HepG2 (cell line): ENCODE data around the gene TBRG4. TPM values are rescaled to one million over a fixed set of nuclear protein-coding genes. Genes with fewer than 3 reads are reported as not detected.

Experiments used
- CTCF ChIP-seq: sonication (generic); formaldehyde crosslinking; IDR thresholded peaks from 2 replicates; pipeline ENCODE4 v1.5.0; 2020; ENCODE audit warnings: mild to moderate bottlenecking, missing genetic modification reagents, moderate library complexity
- IRX3 ChIP-seq: sonication (generic); formaldehyde crosslinking; IDR thresholded peaks from 2 replicates; pipeline ENCODE4 v1.8.1; 2023; ENCODE audit warnings: mild to moderate bottlenecking, low read depth, missing genetic modification reagents, borderline replicate concordance
- RNF219 ChIP-seq: sonication (generic); formaldehyde crosslinking; IDR thresholded peaks from 2 replicates; pipeline ENCODE4 v1.5.0; 2020; ENCODE audit warnings: mild to moderate bottlenecking, missing genetic modification reagents
- XRCC5 ChIP-seq: fragments of 200-400 bp; formaldehyde crosslinking; optimal IDR thresholded peaks from 2 replicates; pipeline ENCODE3; 2017; ENCODE audit warnings: mild to moderate bottlenecking, low read length
- ZBED4 ChIP-seq: sonication (generic); formaldehyde crosslinking; IDR thresholded peaks from 2 replicates; pipeline ENCODE4 v1.4.0; 2020; ENCODE audit warnings: missing genetic modification reagents, borderline replicate concordance
- ZNF550 ChIP-seq: sonication (generic); formaldehyde crosslinking; IDR thresholded peaks from 2 replicates; pipeline ENCODE4 v1.4.0; 2020; ENCODE audit warnings: mild to moderate bottlenecking, missing genetic modification reagents, borderline replicate concordance
- ZNF687 ChIP-seq: sonication (generic); formaldehyde crosslinking; IDR thresholded peaks from 2 replicates; pipeline ENCODE4 v1.5.1; 2020; ENCODE audit warnings: mild to moderate bottlenecking, missing genetic modification reagents, moderate library complexity
- ZSCAN20 ChIP-seq: sonication (generic); formaldehyde crosslinking; IDR thresholded peaks from 2 replicates; pipeline ENCODE4 v1.4.0; 2020; ENCODE audit warnings: missing genetic modification reagents, mild to moderate bottlenecking, borderline replicate concordance
- ZSCAN31 ChIP-seq: sonication (generic); formaldehyde crosslinking; IDR thresholded peaks from 2 replicates; pipeline ENCODE4 v1.5.0; 2020; ENCODE audit warnings: low read depth, mild to moderate bottlenecking, missing genetic modification reagents
- polyA plus RNA-seq, 8 experiments: library from polyadenylated mRNA; depleted of rRNA in 3 of 8; stranded (reverse) in 7 of 8; unstranded in 1 of 8; fragments of >200 nt; fragmentation: Illumina TruSeq in 4 of 8; extraction: Trizol in 4 of 8; gene quantifications; 2 replicates each; pipeline versions ENCODE4 v1.2.1 to v1.2.3, GENCODE V29; 2011 to 2016; ENCODE audit warnings: low read depth in 4 of 8, missing spikeins in 1 of 8, mixed read lengths in 1 of 8; ENCODE audit not compliant: insufficient read depth in 1 of 8
- total RNA-seq, 5 experiments: library from RNA; depleted of rRNA; stranded (reverse); fragments of >200 nt; fragmentation: Illumina TruSeq; extraction: Trizol; gene quantifications; 2 replicates each; pipeline ENCODE4 v1.2.3, GENCODE V29; 2016; ENCODE audit warnings: low read depth in 1 of 5

The TBRG4 gene
- total and polyA plus RNA-seq, 2 of the 13 experiments (the other 11 are each of a cell fraction or from before 2014, with no cell fraction given), result 87.8 to 107 TPM

- TF ChIP-seq ZBED4 (CRISPR knock-in tag) (no peak), RNF219 (CRISPR knock-in tag) (no peak), ZSCAN31 (CRISPR knock-in tag) (no peak), ZNF550 (CRISPR knock-in tag) (no peak), XRCC5 (no peak), CTCF (CRISPR knock-in tag) (peak; percentile 18), ZSCAN20 (no peak), IRX3 (CRISPR knock-in tag) (no peak), ZNF687 (CRISPR knock-in tag) (peak; percentile 16; the same call in 1 of the 2 replicates)
These were observed 30.4 kb downstream of the TBRG4 start (continued) for GRCh38 chr7:45080958-45081669.
